CD4-positive, alpha-beta T cell treated with Interferon alpha-2 for 1 hour (primary cell): ENCODE measurements around the gene SDHB.
A peak's percentile ranks its signal among the peaks of the same experiment; 100 is the strongest.

ENCODE experiments used
- DNase-seq, 2 donors: peaks; one replicate each; pipeline ENCODE4 v3.0.0-alpha.2; 2020 to 2022

Gene SDHB

GRCh38 chr1:17043676-17044075, 10.2 kb downstream of the SDHB start:
- no peak for DNase-seq

- DNase-seq, result no peak
Observed at GRCh38 chr1:17040135-17040534, 13.7 kb downstream of the SDHB start.

- no peak for DNase-seq
Observed at GRCh38 chr1:17039522-17039921, 14.3 kb downstream of the SDHB start.

- DNase-seq, result no peak
Observed at GRCh38 chr1:17033481-17033880, 20.4 kb downstream of the SDHB start.

- no peak for DNase-seq
Observed at GRCh38 chr1:17032741-17033140, 21.1 kb downstream of the SDHB start.

GRCh38 chr1:17031436-17031835, 22.4 kb downstream of the SDHB start:
- DNase-seq, result no peak

GRCh38 chr1:17030206-17030605, 23.6 kb downstream of the SDHB start:
- DNase-seq, result no peak

GRCh38 chr1:17028662-17029188, 25.1 kb downstream of the SDHB start:
- DNase-seq, result no peak

- DNase-seq, result no peak
Observed at GRCh38 chr1:17027900-17028299, 25.9 kb downstream of the SDHB start.

- no peak for DNase-seq
Observed at GRCh38 chr1:17027403-17027802, 26.4 kb downstream of the SDHB start.

- no peak for DNase-seq
Observed at GRCh38 chr1:17024721-17025120, 29.1 kb downstream of the SDHB start.

GRCh38 chr1:17023573-17023972, 30.3 kb downstream of the SDHB start:
- no peak for DNase-seq

- DNase-seq, result no peak
Observed at GRCh38 chr1:17023102-17023501, 30.7 kb downstream of the SDHB start.

GRCh38 chr1:17021896-17022295, 31.9 kb downstream of the SDHB start:
- no peak for DNase-seq

GRCh38 chr1:17020502-17020901, 33.3 kb downstream of the SDHB start:
- DNase-seq, result no peak

GRCh38 chr1:17018849-17019248, 35.0 kb downstream of the SDHB start:
- DNase-seq, result no peak

- DNase-seq, result no peak
Observed at GRCh38 chr1:17017435-17017834, 36.4 kb downstream of the SDHB start.

- DNase-seq, result no peak
Observed at GRCh38 chr1:17016317-17016661, 37.5 kb downstream of the SDHB start.

GRCh38 chr1:17014671-17015567, 38.9 kb downstream of the SDHB start:
- no peak for DNase-seq

GRCh38 chr1:17013491-17014320, 40.1 kb downstream of the SDHB start:
- peak; percentile 21 to 24 for DNase-seq

GRCh38 chr1:17012775-17013490, 40.9 kb downstream of the SDHB start:
- DNase-seq, result no peak

GRCh38 chr1:17011439-17012307, 42.2 kb downstream of the SDHB start, which contains the start of gene ATP13A2:
Gene ATP13A2, minus strand, starts transcription at chr1:17011928. Its CDS starts 190 bp downstream, at chr1:17011738.
- peak; percentile 81 to 86 for DNase-seq
